ENCODE results near the gene KCNT2.

- no peak for TF ChIP-seq CTCF (IDR thresholded peaks at IDR 0.05)
- TF ChIP-seq POLR2AphosphoS5 (IDR thresholded peaks at IDR 0.05; ENCODE audit: low read depth, low read length), result no peak
Measured at GRCh38 chr1:196531737-196532524, 76.3 kb downstream of the KCNT2 start.
